SK-N-SH treated with all-trans-retinoic acid at 6 μM for 48 hours (cell line): ENCODE results near the gene APBA2.

ENCODE experiments used
- ATAC-seq: fragments of 200-7000 bp; cut with Tn5 transposase; 3 replicates; pipeline ENCODE4 v1.9.1; 2020; ENCODE audit warnings: mild to moderate bottlenecking, moderate library complexity
- BACH2 ChIP-seq: fragments of 250-450 bp; sonication (Bioruptor Pico); IDR thresholded peaks from 2 replicates; pipeline ENCODE4 v1.9.0; 2021; ENCODE audit warnings: mild to moderate bottlenecking, borderline replicate concordance
- CSDC2 ChIP-seq: fragments of 250-450 bp; sonication (Bioruptor Pico); IDR thresholded peaks from 2 replicates; pipeline ENCODE4 v1.5.0; 2020; ENCODE audit warnings: mild to moderate bottlenecking, moderate library complexity
- CSRNP3 ChIP-seq: fragments of 250-450 bp; sonication (Bioruptor Pico); IDR thresholded peaks from 2 replicates; pipeline ENCODE4 v1.5.1; 2021; ENCODE audit warnings: mild to moderate bottlenecking, moderate library complexity
- ESRRG ChIP-seq: fragments of 250-450 bp; sonication (Bioruptor Pico); IDR thresholded peaks from 2 replicates; pipeline ENCODE4 v1.6.1; 2021; ENCODE audit warnings: mild to moderate bottlenecking
- ISL1 ChIP-seq: fragments of 250-450 bp; sonication (Bioruptor Pico); IDR thresholded peaks from 2 replicates; pipeline ENCODE4 v2.1.2; 2022; ENCODE audit warnings: mild to moderate bottlenecking, moderate library complexity
- OSR1 ChIP-seq: fragments of 250-450 bp; sonication (Bioruptor Pico); IDR thresholded peaks from 2 replicates; pipeline ENCODE4 v1.8.0; 2022; ENCODE audit warnings: moderate library complexity, mild to moderate bottlenecking, inconsistent platforms
- PATZ1 ChIP-seq: fragments of 250-450 bp; sonication (Bioruptor Pico); IDR thresholded peaks from 2 replicates; pipeline ENCODE4 v1.8.0; 2020; ENCODE audit warnings: mild to moderate bottlenecking, moderate library complexity, borderline replicate concordance
- PPARA ChIP-seq: fragments of 250-450 bp; sonication (Bioruptor Pico); IDR thresholded peaks from 2 replicates; pipeline ENCODE4 v1.5.0; 2020; ENCODE audit warnings: mild to moderate bottlenecking, borderline replicate concordance
- RARB ChIP-seq: fragments of 250-450 bp; sonication (Bioruptor Pico); IDR thresholded peaks from 2 replicates; pipeline ENCODE4 v1.8.0; 2021; ENCODE audit warnings: mild to moderate bottlenecking, moderate library complexity
- SNAI2 ChIP-seq: fragments of 250-450 bp; sonication (Bioruptor Pico); IDR thresholded peaks from 2 replicates; pipeline ENCODE4 v1.5.0; 2020; ENCODE audit warnings: mild to moderate bottlenecking, moderate library complexity
- TCF4 ChIP-seq: fragments of 250-450 bp; sonication (Bioruptor Pico); IDR thresholded peaks from 2 replicates; pipeline ENCODE4 v1.8.0; 2021; ENCODE audit warnings: mild to moderate bottlenecking, moderate library complexity, borderline replicate concordance
- TOX ChIP-seq: fragments of 250-450 bp; sonication (Bioruptor Pico); IDR thresholded peaks from 2 replicates; pipeline ENCODE4 v1.8.0; 2021; ENCODE audit warnings: mild to moderate bottlenecking, moderate library complexity, borderline replicate concordance
- ZC3H10 ChIP-seq: fragments of 250-450 bp; sonication (Bioruptor Pico); IDR thresholded peaks from 2 replicates; pipeline ENCODE4 v1.5.1; 2021; ENCODE audit warnings: mild to moderate bottlenecking, moderate library complexity
- ZFP3 ChIP-seq: fragments of 250-450 bp; sonication (Bioruptor Pico); IDR thresholded peaks from 2 replicates; pipeline ENCODE4 v1.5.0; 2020; ENCODE audit warnings: mild to moderate bottlenecking, moderate library complexity
- ZNF565 ChIP-seq: fragments of 450-650 bp; formaldehyde crosslinking; conservative IDR thresholded peaks from 2 replicates; pipeline ENCODE4 v1.5.0; 2020; ENCODE audit warnings: low read depth, mild to moderate bottlenecking, moderate library complexity
- ZNF70 ChIP-seq: fragments of 450-650 bp; formaldehyde crosslinking; IDR thresholded peaks from 2 replicates; pipeline ENCODE4 v1.5.0; 2020; ENCODE audit warnings: mild to moderate bottlenecking, moderate library complexity
- ZNF8 ChIP-seq: fragments of 450-650 bp; formaldehyde crosslinking; IDR thresholded peaks from 2 replicates; pipeline ENCODE4 v1.5.0; 2020; ENCODE audit warnings: mild to moderate bottlenecking, moderate library complexity
- TF ChIP-seq, protein P1 (sequence below): fragments of 250-450 bp; sonication (Bioruptor Pico); IDR thresholded peaks from 2 replicates; pipeline ENCODE4 v1.5.1; 2020; ENCODE audit warnings: low read depth, mild to moderate bottlenecking, moderate library complexity
- TF ChIP-seq, protein P2 (sequence below): fragments of 250-450 bp; sonication (Bioruptor Pico); IDR thresholded peaks from 2 replicates; pipeline ENCODE4 v1.5.0; 2020; ENCODE audit warnings: mild to moderate bottlenecking, moderate library complexity
- TF ChIP-seq, protein P3 (sequence below): fragments of 250-450 bp; sonication (Bioruptor Pico); IDR thresholded peaks from 2 replicates; pipeline ENCODE4 v1.8.0; 2021; ENCODE audit warnings: low read depth, mild to moderate bottlenecking, moderate library complexity, borderline replicate concordance

Gene APBA2

GRCh38 chr15:29034151-29034550 is 148.4 kb downstream of the APBA2 start:
- TF ChIP-seq, protein P1, sequence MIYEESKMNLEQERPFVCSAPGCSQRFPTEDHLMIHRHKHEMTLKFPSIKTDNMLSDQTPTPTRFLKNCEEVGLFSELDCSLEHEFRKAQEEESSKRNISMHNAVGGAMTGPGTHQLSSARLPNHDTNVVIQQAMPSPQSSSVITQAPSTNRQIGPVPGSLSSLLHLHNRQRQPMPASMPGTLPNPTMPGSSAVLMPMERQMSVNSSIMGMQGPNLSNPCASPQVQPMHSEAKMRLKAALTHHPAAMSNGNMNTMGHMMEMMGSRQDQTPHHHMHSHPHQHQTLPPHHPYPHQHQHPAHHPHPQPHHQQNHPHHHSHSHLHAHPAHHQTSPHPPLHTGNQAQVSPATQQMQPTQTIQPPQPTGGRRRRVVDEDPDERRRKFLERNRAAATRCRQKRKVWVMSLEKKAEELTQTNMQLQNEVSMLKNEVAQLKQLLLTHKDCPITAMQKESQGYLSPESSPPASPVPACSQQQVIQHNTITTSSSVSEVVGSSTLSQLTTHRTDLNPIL, result no peak
- TF ChIP-seq ZNF565 (CRISPR knock-in tag), result no peak
- no peak for TF ChIP-seq ISL1 (CRISPR knock-in tag)
- no peak for TF ChIP-seq BACH2
- TF ChIP-seq OSR1 (CRISPR knock-in tag), result no peak
- TF ChIP-seq TOX (CRISPR knock-in tag), result no peak
- TF ChIP-seq ZNF70 (CRISPR knock-in tag), result no peak
- TF ChIP-seq CSRNP3 (CRISPR knock-in tag), result no peak
- no peak for TF ChIP-seq TCF4 (CRISPR knock-in tag)
- TF ChIP-seq PPARA (CRISPR knock-in tag), result no peak
- TF ChIP-seq SNAI2 (CRISPR knock-in tag), result no peak
- TF ChIP-seq ESRRG, result no peak
- no peak for ATAC-seq

- no peak for TF ChIP-seq PATZ1
- TF ChIP-seq RARB, result no peak
- no peak for TF ChIP-seq ZFP3 (CRISPR knock-in tag)
- TF ChIP-seq ISL1 (CRISPR knock-in tag), result no peak
- TF ChIP-seq CSDC2 (CRISPR knock-in tag), result no peak
- no peak for TF ChIP-seq ZC3H10 (CRISPR knock-in tag)
- TF ChIP-seq TOX (CRISPR knock-in tag), result no peak
- no peak for TF ChIP-seq ZNF8 (CRISPR knock-in tag)
- TF ChIP-seq, protein P2, sequence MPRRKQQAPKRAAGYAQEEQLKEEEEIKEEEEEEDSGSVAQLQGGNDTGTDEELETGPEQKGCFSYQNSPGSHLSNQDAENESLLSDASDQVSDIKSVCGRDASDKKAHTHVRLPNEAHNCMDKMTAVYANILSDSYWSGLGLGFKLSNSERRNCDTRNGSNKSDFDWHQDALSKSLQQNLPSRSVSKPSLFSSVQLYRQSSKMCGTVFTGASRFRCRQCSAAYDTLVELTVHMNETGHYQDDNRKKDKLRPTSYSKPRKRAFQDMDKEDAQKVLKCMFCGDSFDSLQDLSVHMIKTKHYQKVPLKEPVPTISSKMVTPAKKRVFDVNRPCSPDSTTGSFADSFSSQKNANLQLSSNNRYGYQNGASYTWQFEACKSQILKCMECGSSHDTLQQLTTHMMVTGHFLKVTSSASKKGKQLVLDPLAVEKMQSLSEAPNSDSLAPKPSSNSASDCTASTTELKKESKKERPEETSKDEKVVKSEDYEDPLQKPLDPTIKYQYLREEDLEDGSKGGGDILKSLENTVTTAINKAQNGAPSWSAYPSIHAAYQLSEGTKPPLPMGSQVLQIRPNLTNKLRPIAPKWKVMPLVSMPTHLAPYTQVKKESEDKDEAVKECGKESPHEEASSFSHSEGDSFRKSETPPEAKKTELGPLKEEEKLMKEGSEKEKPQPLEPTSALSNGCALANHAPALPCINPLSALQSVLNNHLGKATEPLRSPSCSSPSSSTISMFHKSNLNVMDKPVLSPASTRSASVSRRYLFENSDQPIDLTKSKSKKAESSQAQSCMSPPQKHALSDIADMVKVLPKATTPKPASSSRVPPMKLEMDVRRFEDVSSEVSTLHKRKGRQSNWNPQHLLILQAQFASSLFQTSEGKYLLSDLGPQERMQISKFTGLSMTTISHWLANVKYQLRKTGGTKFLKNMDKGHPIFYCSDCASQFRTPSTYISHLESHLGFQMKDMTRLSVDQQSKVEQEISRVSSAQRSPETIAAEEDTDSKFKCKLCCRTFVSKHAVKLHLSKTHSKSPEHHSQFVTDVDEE (CRISPR knock-in tag), result no peak
- no peak for TF ChIP-seq TCF4 (CRISPR knock-in tag)
- no peak for TF ChIP-seq ZNF565 (CRISPR knock-in tag)
- TF ChIP-seq, protein P3, sequence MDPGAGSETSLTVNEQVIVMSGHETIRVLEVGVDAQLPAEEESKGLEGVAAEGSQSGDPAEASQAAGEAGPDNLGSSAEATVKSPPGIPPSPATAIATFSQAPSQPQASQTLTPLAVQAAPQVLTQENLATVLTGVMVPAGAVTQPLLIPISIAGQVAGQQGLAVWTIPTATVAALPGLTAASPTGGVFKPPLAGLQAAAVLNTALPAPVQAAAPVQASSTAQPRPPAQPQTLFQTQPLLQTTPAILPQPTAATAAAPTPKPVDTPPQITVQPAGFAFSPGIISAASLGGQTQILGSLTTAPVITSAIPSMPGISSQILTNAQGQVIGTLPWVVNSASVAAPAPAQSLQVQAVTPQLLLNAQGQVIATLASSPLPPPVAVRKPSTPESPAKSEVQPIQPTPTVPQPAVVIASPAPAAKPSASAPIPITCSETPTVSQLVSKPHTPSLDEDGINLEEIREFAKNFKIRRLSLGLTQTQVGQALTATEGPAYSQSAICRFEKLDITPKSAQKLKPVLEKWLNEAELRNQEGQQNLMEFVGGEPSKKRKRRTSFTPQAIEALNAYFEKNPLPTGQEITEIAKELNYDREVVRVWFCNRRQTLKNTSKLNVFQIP (CRISPR knock-in tag), result no peak
- no peak for TF ChIP-seq ZNF70 (CRISPR knock-in tag)
- TF ChIP-seq OSR1 (CRISPR knock-in tag), result no peak
- no peak for ATAC-seq
Measured at GRCh38 chr15:29034593-29035335, 149.0 kb downstream of the APBA2 start.
